ENCODE data around the gene PRPF31. TPM values are rescaled to one million over a fixed set of nuclear protein-coding genes. Genes with fewer than 3 reads are reported as not detected.

The PRPF31 gene
- total RNA-seq, 1 experiment from 2014 or later, result 109 TPM

GRCh38 chr19:54136086-54136863 is 20.7 kb downstream of the PRPF31 start:
- H3K4me3 ChIP-seq, result peak overlapping the region; percentile 69
- TF ChIP-seq CTCF (conservative IDR thresholded peaks at IDR 0.05), result no peak
- TF ChIP-seq EZH2 (IDR thresholded peaks at IDR 0.05; ENCODE audit: low read depth), result no peak
- H3K9me2 ChIP-seq (ENCODE audit: insufficient read depth), result no peaks in the 10 kb centered on the region
- intact Hi-C loops (cut with micrococcal nuclease; ENCODE audit: unreplicated experiment), result loop anchor here (2.0 kb wide), 1 partner anchor 155 kb away; no protein-coding TSS in a partner anchor
- H3K36me3 ChIP-seq (ENCODE audit: low read depth), result peaks cover 1% of the 10 kb centered on the region
- H3K4me1 ChIP-seq (replicated peaks; ENCODE audit: insufficient read depth), result peaks cover 26% of the 10 kb centered on the region; the same call in 1 of the 2 replicates
- ChIA-PET POLR2A (ENCODE audit: unreplicated experiment) (interaction anchor here (0.6 to 1.7 kb wide), 18 partner anchors 12 to 1451 kb away, joined by 4 to 36 read pairs (median 7); partner anchors contain the start of genes LENG1, LENG8, MBOAT7 and MYADM), CTCF (interaction anchor here (0.7 to 1.4 kb wide), 4 partner anchors 53 to 343 kb away, joined by 3 to 21 read pairs (median 11); partner anchors contain the start of gene MBOAT7)
- peaks cover 27% of the 10 kb centered on the region for H4K20me1 ChIP-seq (ENCODE audit: insufficient read depth)
- H3K27ac ChIP-seq, result peak overlapping the region; percentile 46
- DNase-seq, result peak in 1 of 2 experiments; percentile 18
- peaks cover 36% of the 10 kb centered on the region for H3K79me2 ChIP-seq (ENCODE audit: low read depth)
- no peaks in the 10 kb centered on the region for H3K9me3 ChIP-seq (ENCODE audit: insufficient read depth, low read depth)
- peaks cover 23% of the 10 kb centered on the region for H3F3A ChIP-seq (ENCODE audit: insufficient read depth, low read depth)
- no peaks in the 10 kb centered on the region for H3K27me3 ChIP-seq (ENCODE audit: insufficient read depth, low read depth)
- peak overlapping the region; percentile 90 for H2AFZ ChIP-seq
- peak overlapping the region; percentile 97 for H3K4me2 ChIP-seq
- TSS peak; percentile 95 for BruUV-seq (replicated peaks)

GRCh38 chr19:54136864-54137698 is 21.5 kb downstream of the PRPF31 start:
- no peaks in the 10 kb centered on the region for H3K9me2 ChIP-seq (ENCODE audit: insufficient read depth)
- CTCF ChIA-PET, result interaction anchor here (0.5 to 1.4 kb wide), 9 partner anchors 52 to 344 kb away, joined by 3 to 21 read pairs (median 7); partner anchors contain the start of gene MBOAT7

More at GRCh38 chr19:54136864-54137698, 21.5 kb downstream of the PRPF31 start:
- H3K79me2 ChIP-seq (ENCODE audit: low read depth), result peaks cover 44% of the 10 kb centered on the region
- peak overlapping the region; percentile 83 for H3K4me3 ChIP-seq
- peaks cover 23% of the 10 kb centered on the region for H3F3A ChIP-seq (ENCODE audit: insufficient read depth, low read depth)
- peaks cover 26% of the 10 kb centered on the region; the same call in 1 of the 2 replicates for H3K4me1 ChIP-seq (replicated peaks; ENCODE audit: insufficient read depth)
- peak overlapping the region; percentile 82 for H3K27ac ChIP-seq
- TF ChIP-seq EZH2 (IDR thresholded peaks at IDR 0.05; ENCODE audit: low read depth) (no peak), CTCF (conservative IDR thresholded peaks at IDR 0.05) (no peak)
- POLR2A ChIA-PET (ENCODE audit: unreplicated experiment), result interaction anchor here (0.5 to 1.7 kb wide), 31 partner anchors 11 to 1872 kb away, joined by 3 to 36 read pairs (median 6); partner anchors contain the start of genes LENG1, LENG8, MBOAT7 and MYADM
- peaks cover 8% of the 10 kb centered on the region for H3K36me3 ChIP-seq (ENCODE audit: low read depth)
- DNase-seq, result peak; percentile 100
- no peaks in the 10 kb centered on the region for H3K9me3 ChIP-seq (ENCODE audit: insufficient read depth, low read depth)
- peaks cover 35% of the 10 kb centered on the region for H4K20me1 ChIP-seq (ENCODE audit: insufficient read depth)
- BruUV-seq (replicated peaks), result no TSS peak
- no peaks in the 10 kb centered on the region for H3K27me3 ChIP-seq (ENCODE audit: insufficient read depth, low read depth)
- H3K4me2 ChIP-seq, result peak overlapping the region; percentile 97
- H2AFZ ChIP-seq, result peak overlapping the region; percentile 90
- intact Hi-C loops (cut with micrococcal nuclease; ENCODE audit: unreplicated experiment), result loop anchor here (1.0 to 2.0 kb wide), 7 partner anchors 22 to 311 kb away; partner anchors contain the start of genes LENG1, MYADM and NDUFA3
